Measurements from ENCODE around the gene HERC6.
A peak's percentile ranks its signal among the peaks of the same experiment; 100 is the strongest.
"Not testable (repeated sequence)": the region's sequence is repeated elsewhere in the genome, so short reads cannot be mapped to it uniquely, and the experiment has no call there.

The HERC6 gene

GRCh38 chr4:88378691-88379559 lies at the start of gene HERC6:
Gene HERC6, plus strand, starts transcription at chr4:88378852. Its CDS starts 70 bp downstream, at chr4:88378922.
- peak; percentile 84 for DNase-seq (ENCODE audit: low spot score)

- no peak for DNase-seq (ENCODE audit: low spot score)
Measured at GRCh38 chr4:88333741-88334405, 44.8 kb upstream of the HERC6 start.

GRCh38 chr4:88335092-88335665 lies 43.5 kb upstream of the HERC6 start:
- DNase-seq (ENCODE audit: low spot score) = no peak

- DNase-seq (ENCODE audit: low spot score) = no peak
Measured at GRCh38 chr4:88341227-88342192, 37.1 kb upstream of the HERC6 start.

GRCh38 chr4:88346902-88347301 lies 31.8 kb upstream of the HERC6 start:
- not testable (repeated sequence) for DNase-seq (ENCODE audit: low spot score)

GRCh38 chr4:88348761-88349160 lies 29.9 kb upstream of the HERC6 start:
- not testable (repeated sequence) for DNase-seq (ENCODE audit: low spot score)

GRCh38 chr4:88350786-88351185 lies 27.9 kb upstream of the HERC6 start:
- no peak for DNase-seq (ENCODE audit: low spot score)

GRCh38 chr4:88352062-88352740 lies 26.5 kb upstream of the HERC6 start:
- DNase-seq (ENCODE audit: low spot score) = no peak

- no peak for DNase-seq (ENCODE audit: low spot score)
Measured at GRCh38 chr4:88353324-88353723, 25.3 kb upstream of the HERC6 start.

- DNase-seq (ENCODE audit: low spot score) = no peak
Measured at GRCh38 chr4:88356771-88357170, 21.9 kb upstream of the HERC6 start.

GRCh38 chr4:88357262-88357661 lies 21.4 kb upstream of the HERC6 start:
- no peak for DNase-seq (ENCODE audit: low spot score)

GRCh38 chr4:88359558-88359957 lies 19.1 kb upstream of the HERC6 start:
- DNase-seq (ENCODE audit: low spot score) = no peak

GRCh38 chr4:88360256-88360655 lies 18.4 kb upstream of the HERC6 start:
- no peak for DNase-seq (ENCODE audit: low spot score)

GRCh38 chr4:88360791-88361190 lies 17.9 kb upstream of the HERC6 start:
- no peak for DNase-seq (ENCODE audit: low spot score)

- DNase-seq (ENCODE audit: low spot score) = not testable (repeated sequence)
Measured at GRCh38 chr4:88361217-88361773, 17.4 kb upstream of the HERC6 start.

GRCh38 chr4:88366460-88366859 lies 12.2 kb upstream of the HERC6 start:
- no peak for DNase-seq (ENCODE audit: low spot score)

GRCh38 chr4:88367826-88368225 lies 10.8 kb upstream of the HERC6 start:
- DNase-seq (ENCODE audit: low spot score) = no peak

GRCh38 chr4:88369180-88369812 lies 9.4 kb upstream of the HERC6 start:
- DNase-seq (ENCODE audit: low spot score) = not testable (repeated sequence)

- DNase-seq (ENCODE audit: low spot score) = no peak
Measured at GRCh38 chr4:88381123-88381522, 2.5 kb downstream of the HERC6 start.

GRCh38 chr4:88382621-88383020 lies 4.0 kb downstream of the HERC6 start:
- DNase-seq (ENCODE audit: low spot score) = no peak
